NCI-H2029 treated with DMSO at 0.1 percent for 48 hours (cell line): Measurements from ENCODE around the gene PLCH1.

ENCODE experiments used
- DNase-seq: peaks from one replicate; lab custom pipeline; 2025; lab: John Stamatoyannopoulos, UW

Gene PLCH1

DNA sequence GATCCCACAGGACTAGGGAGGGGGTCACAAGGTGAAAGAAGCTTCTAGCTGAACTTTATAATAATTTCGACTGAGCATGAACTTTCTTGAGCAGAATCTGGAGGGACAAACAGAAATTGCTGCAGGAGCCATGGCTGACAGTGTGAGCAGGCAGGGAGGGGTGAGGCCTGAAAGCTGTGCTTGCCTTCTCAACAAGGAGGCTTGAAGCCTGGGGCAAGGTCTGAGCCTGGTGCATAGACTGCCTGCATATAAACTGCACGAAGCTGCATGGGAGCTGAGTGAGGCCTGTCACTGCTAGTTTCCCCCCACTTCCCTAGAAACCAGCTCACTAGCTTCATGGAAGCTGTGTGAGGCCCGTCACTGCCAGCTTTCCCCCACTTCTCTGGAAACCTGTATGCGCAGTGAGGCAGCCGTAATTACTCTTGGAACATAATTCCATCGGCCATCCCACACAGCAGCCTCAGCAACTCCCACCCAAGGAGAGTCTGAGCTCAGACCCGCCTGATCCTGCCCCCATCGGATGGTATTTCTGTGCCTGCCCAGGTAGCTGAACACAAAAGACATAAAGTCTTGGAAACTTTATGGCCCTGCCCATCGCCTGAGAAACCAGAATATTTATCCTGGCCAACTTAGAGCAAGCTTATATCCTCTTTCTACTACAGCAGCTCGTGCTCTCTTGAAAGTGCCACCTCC lies 136.5 kb downstream of the PLCH1 start:
- DNase-seq = no peak

DNA sequence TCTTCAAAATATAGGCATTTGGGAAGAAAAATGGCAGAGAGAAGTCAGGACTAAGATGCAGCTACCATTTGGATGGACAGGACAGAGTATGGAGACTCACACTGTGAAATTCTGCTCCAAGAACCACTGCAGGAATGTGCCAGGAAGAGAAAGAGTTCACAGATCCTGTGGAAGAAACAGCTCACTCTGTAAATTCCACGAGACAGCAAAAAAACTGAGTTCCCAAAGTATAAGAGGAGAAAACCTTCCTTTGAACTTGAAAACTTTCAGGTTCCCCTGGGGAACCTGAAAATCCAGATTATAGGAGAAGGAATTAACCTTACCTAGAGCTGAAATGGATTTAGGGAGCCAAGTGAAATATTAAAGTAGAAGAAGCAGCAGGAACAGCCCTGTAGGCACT lies 137.1 kb downstream of the PLCH1 start:
- no peak for DNase-seq

DNA sequence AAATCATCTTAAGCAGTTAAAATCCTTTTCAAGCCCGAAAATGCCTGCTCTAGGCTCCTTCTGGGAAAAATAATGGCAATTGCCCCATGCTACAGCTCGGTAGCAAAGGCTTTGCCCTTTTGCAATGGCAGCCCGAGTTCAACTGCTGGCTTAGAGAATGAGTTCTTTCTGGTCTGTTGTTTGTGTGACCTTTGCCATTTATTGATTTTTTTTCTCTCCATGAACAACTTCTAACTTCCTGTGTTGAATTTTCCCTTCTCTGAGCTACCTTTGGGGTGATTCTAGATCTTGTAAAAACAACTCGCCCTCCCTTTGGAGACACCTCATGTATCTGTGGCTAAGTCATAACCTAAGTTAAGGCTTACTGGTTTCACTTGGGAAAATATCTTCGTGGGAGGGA lies 139.3 kb downstream of the PLCH1 start:
- no peak for DNase-seq

DNA sequence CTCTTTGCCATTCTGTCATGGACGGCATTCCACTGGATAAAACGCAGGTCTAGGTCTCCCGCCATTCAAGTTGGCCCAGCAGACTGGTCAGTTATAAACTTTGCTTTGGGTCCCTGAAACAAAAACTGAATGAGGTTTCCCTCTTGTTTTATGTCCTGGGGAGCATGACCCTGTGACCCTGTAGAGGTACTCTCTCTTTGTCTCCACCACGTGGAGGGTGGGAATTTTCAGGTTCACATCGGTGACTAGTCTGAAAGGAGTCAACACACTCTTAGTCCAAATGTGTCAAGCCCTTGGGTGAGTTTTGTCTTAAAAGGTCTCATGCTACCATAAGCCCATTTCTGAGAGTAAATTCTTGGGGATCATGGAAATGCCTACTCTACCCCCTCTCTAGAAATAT lies 139.9 kb downstream of the PLCH1 start:
- no peak for DNase-seq

DNA sequence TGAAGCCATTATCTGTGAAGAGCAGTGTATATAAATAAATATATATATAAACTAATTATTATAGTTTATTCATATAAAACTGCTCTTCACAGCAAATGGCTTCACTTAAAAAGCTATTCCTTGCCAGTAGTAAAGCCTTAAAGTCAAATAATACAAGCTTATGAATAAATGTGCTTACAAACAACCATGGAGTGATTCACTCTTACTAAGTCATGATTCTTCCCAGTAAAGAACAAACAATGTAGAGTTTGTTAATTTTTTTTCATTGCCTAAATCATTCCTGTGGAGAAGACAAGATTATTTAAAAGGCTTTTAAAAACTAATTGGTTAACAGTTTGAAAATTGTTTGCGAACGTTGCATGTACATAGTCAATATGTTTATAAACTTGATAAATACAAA lies 140.7 kb downstream of the PLCH1 start:
- DNase-seq = no peak

DNA sequence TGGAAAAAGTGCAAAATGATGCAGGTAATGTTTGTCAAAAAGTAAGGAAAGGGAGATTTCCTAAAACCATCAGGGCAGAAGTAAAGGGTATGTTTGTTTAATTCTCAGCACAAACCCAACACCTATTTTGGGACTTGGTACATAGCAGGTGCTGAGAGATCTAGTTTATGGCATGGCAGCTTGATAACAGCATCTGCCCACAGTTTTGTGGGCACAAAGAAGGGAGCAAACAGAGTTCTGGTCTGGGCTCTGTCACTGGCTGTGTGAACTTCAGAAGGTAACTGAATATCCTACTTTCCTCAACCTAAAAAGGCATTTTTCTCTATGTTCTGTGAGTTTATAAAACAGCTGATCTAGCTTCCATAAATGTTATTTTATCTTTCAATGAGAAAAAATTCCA lies 141.6 kb downstream of the PLCH1 start:
- DNase-seq = no peak

DNA sequence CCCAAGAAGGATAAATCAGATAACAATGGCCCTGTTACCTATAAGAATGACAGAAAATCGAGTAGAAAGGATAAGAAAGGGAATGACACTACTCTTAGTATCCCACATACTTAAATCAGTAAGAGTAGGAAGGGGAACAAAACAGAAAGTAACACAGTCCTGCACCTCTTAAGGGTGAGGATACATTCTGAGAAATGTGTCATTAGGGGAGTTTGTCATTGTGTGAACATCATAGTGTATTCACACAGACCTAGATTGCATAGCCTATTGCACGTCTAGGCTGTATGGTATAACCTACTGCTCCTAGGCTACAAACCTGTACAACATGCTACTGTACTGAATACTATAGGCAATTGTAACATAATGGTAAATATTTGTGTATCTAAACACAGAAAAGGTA lies 142.6 kb downstream of the PLCH1 start:
- no peak for DNase-seq

DNA sequence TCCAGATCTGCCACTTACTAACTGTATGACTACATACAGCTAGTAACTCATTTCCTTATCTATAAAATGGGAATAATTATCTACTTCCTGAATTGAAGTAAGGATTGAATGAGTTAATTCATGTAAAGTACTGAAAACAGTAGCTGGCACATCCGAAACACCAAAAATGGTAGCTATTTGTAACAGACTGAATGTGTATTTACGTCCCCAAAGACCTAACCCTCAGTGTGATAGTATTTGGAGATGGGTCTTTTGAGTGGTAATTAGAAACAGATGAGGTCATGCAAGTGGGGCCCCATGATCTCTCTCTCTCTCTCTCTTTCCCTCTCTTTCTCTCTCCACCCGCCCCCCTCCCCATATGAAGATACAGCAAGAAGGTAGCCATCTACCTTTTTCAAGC lies 146.2 kb downstream of the PLCH1 start:
- no peak for DNase-seq

DNA sequence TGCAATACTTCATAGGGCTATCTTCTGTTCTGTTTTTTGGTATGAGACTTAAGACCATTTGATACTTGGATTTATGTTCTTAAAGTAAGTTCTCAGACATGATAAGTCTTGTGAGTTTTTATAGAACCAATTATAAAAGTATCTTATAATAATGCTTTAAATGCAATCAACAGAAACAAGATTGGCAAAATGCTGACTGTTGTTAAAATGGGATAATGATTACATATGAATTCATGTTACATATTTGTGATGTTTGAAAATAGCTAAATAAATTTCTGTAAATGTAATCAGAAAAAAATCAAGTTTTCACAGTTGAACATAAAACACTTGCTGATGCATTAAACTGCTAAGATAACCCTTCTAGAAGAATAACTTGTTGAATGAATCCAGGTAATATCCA lies 148.3 kb downstream of the PLCH1 start:
- DNase-seq = no peak

DNA sequence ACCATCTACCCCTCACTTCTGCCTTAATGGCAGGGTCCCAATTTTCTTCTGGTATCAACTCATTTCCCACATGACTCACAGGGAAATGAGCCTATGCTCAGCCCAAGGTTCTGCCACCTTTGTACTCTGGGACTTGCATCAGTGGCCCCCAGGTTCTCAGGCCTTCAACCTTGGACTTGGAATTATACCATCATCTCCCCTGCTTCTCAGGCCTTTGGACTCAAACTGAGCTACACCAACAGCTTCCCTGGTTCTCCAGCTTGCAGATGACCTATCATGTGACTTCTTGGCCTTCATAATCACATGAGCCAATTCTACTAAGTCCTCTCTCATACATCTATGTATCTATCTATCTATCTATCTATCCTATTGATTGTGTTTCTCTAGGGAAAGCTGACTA lies 149.5 kb downstream of the PLCH1 start:
- DNase-seq = no peak

DNA sequence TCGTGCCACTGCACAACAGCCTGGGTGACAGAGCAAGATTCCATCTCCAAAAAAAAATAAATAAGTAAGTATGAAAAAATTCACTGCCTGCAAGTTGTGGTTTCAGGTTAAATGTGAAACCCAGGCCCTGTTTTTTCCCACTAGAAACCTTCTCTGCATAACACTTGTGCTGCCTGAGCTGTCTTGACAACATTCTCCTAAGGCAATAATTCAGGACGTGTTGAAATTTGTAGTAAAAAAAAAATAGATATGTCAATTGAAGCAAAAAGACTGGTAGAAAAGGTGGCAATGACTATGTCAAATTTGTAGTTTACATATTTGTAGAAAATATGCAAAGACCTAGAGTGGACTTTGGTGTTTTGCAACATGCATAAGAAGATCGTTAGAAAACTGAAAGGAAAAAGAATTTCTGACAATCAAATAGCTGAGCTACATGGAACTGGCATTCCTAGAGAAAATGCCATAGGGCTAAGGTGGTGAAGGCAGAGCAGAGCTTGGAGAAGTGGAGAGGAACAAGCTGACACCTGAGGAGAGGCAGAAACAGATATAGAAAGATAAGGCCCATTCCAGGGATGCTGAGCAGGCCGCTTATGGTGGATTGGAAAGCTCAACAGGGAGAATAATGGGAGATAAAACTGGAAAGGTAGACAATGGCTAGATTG lies 150.2 kb downstream of the PLCH1 start:
- no peak for DNase-seq

DNA sequence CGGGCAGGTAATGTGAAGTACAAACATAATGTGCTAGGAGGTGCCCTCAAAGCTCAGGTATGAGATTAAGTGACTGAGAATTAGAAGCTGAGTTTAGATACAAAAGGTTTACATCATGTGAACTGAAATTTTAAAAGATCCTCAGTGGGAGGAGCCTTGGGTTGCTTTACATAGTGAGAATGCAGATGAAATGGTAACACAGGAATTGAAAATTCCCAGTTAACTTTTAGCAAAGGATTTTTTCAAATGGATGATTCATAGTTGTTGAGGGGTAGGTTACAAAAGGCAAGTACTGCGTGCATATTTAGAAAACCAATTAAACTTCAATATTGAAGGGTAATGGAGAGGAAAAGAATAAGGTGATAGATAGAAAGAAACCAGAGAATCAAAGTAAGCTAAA lies 157.3 kb downstream of the PLCH1 start:
- no peak for DNase-seq

DNA sequence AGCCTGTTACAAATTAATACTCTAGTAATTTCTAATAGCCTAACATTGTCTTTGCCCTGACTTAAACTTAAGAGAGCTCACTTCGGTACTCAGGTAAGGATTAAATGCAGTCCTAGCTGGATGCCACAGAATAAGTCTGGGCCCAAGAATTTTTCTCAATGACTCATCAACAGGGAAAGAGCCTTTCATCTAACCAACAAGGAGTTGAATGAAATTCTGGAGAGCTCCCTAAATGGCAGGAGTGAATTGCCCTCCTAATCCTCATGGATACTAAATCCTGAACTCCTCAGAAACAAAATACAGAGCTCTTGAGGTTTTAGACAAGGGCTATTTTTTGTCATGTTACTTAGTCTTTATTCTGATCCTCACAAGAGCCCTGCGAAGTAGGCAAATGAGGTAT lies 159.5 kb downstream of the PLCH1 start:
- DNase-seq = no peak

DNA sequence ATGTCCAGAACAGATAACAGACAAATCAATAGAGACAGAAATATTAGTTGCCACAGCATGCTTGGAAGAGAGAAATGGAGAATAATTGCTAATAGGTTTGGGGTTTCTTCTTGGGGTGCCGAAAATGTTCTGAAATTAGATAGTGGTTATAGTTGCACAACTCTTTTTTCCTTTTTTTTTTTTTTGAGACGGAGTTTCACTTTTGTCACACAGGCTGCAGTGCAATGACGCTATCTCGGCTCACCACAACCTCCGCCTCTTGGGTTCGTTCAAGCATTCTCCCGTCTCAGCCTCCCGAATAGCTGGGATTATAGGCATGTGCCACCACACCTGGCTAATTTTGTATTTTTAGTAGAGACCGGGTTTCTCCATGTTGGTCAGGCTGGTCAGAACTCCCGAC lies 163.3 kb downstream of the PLCH1 start:
- DNase-seq = no peak

DNA sequence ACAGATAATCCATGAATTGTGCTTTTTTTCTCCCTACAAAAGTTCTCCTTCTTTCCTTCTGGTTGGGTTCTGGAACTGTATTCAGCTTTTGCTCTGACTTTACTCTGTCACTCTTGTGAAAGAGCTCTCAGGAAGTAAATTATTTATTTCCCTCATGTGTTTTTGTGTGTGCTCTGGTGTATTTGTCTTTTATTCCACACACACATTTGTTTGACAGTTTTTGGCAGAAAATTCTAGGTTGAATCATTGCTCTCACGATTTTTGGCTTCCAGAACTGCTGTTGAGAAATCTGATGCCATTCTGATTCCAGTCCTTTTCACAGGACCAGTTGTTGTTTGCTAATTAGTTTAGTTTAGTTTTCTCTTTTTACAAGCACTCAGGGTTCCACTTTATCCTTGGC lies 172.8 kb downstream of the PLCH1 start:
- DNase-seq = peak; percentile 67

DNA sequence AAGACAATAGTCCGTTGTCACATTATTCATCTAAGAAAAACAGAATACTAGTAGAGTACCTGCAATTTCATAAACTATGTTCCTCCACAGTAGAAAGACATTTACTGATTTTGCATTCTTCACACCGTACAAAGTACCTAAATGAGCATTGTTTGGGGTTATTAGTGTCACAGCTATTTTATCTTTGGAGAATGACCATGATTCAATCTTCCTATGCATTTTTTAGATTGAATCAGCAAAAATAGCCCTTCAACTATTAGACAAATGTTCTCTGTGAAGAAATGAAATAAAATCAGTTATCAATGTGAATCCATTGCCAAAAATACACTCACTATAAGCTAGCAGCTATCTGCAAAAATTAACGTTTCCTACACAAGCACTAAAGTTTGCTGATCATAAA lies 176.6 kb downstream of the PLCH1 start:
- DNase-seq = no peak

DNA sequence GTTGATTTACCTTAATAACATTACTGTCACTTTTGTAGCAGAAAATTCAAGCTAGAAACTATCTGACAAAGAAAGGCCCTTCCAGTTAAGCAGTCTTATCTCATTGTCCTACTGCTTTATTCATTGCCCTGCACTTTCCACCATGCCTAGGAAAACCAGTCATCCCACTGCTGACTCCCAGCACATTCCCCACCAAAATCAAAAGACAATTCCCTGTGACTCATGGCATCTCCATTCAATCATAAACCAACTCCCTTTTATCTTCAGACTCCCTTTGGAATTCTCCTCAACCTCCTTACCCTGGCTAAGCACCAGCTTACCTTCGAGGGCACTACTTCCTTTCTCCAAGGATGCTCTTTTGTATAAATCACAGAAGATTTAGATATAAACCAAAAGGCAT lies 184.3 kb downstream of the PLCH1 start:
- DNase-seq = no peak

DNA sequence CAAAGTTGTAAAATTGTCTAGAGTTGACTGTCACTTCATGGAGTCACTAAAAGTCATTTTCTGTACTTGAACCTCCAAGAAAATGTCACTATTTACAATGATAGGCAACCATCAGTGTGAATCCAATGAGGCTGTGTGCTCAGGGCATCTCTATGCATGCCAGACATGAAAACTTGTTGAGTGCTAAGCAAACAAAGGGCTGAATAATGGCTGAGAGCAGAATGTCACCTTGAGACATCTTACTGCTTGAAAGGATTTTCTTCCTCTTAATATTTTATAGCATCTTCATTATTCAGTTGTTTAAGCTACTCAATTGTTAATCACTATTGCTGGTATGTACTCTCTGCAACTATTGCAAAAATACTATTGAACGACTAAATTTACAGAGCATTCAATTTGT lies 184.7 kb downstream of the PLCH1 start:
- peak; percentile 39 for DNase-seq

DNA sequence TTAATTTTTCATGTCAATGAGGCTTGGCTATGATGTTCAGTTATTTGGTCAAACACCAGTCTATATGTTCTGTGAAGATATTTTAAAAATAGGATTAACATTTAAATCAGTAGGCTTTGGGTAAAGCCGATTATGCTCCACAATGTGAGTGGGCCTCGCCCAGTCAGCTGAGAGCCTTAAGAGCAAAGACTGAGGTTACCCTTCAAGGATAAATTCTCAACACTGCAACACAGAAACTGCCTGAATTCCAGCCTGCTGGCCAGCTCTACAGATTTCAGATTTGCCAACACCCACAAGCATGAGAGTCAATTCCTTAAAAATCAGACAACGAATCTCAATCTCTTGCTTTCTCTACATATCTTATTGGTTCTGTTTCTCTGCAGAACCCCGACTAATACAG lies 188.3 kb downstream of the PLCH1 start:
- no peak for DNase-seq

DNA sequence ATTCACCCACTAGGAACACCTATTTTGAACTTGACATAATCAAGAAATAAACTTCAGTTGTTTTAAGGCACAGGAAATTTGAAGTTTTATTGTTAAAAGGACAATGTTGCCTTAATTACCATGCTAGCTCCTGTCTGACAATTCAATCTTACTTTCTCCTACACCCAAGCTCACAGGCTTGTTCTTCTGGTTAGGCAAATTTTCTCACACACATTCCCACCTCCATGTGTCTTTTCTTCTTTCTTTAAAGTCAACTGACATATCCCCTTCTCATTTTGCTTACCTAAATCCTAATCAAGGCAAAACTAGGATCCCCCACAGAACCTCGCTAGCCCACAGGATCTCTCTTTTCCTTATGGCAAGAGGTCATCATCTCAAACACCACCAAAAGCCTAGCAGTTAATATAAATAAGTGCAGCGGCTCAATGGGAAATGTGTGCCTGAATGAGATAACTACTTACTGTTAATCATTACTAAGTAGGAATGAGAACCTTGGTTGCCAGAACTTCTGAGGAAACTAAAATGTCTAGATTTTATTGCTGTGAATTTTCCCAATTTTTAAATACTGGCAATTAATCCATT lies 189.3 kb downstream of the PLCH1 start:
- DNase-seq = no peak

DNA sequence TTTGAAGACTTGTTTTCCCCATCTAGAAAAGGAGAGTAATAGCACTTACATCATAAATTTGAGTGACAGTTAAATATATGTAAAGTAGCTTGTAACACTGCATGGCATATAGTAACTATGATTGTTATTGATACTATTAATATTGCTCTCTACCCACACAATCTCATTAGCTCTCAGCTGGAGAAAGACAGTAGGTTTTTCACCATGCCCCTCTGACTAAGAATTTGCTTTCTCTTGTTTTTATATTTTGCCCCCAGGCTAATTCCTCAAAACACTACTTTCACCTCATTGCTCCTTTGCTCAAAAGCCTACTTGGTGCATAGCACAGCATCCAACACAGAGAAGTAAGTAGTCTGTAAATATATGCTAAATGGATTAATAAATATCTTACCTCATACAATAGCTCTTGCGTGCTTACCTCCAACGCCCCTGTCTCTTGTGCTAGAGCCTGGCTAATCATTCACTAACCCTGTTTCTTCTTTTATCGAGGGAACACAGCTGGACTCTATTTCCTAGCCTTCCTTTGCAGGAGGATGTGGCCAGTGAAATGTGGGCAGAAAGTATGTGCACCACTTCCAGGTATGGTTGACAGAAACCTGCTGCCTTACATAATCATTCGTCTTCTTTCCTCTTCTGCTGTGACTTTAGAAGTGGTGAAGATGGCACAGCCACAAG lies 190.0 kb downstream of the PLCH1 start:
- no peak for DNase-seq

DNA sequence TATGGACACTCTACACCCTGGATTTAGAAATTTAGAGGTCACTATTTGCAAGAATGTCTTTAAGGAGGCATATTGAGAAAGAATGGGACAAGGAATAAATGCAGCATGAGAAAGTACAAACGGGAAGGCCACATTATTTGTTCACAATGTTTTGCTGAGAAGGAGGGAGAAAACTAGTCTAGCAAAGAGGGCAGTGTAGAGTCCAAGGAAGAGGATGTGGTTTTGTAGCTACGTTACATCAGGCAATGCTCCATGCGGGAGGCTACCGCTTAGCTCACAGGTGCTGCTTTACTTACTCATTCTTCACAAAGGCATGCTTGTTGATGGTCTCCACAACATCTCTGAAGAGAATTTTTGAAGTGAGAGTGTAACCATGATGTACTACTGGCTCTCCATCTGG lies 191.1 kb downstream of the PLCH1 start:
- no peak for DNase-seq

DNA sequence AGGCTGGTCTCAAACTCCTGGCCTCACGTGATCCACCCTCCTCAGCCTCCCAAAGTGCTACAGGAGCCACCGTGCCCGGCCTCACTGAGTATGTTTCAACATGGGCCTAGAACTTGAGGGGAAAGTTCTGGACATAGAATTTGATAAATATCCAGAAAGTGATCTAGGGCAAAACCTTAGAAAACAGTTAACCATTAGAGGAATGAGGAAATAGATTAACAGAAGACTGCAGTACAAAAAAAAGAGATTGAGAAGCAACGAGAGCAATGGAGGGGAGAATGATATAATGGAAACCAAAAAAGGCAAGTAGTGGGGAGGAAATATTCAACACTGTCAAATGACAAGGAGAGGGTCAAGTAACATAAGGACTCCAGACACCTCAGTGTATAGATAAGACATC lies 191.5 kb downstream of the PLCH1 start:
- DNase-seq = no peak
